Measurements from ENCODE around the gene SCFD2.

DNA sequence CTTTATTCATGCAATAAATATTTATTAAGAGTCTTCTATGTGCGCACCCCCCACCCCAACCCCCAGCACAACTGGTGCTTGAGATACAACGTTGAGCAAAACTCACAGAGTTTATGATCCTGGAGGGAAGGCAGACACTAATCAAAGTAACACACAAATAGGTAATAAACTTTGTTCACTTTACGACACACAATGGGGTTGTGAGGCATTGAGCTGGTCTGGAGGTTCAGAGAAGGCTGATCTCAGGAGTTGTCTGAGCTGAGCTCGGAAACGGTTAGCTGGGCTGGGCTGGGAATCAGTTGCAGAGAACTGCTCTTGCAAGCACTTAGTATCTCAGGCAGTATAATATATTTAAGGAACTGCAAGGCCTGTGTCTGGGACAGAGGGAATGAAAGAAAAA, 238.5 kb downstream of the SCFD2 start:
- TF ChIP-seq, protein P1, sequence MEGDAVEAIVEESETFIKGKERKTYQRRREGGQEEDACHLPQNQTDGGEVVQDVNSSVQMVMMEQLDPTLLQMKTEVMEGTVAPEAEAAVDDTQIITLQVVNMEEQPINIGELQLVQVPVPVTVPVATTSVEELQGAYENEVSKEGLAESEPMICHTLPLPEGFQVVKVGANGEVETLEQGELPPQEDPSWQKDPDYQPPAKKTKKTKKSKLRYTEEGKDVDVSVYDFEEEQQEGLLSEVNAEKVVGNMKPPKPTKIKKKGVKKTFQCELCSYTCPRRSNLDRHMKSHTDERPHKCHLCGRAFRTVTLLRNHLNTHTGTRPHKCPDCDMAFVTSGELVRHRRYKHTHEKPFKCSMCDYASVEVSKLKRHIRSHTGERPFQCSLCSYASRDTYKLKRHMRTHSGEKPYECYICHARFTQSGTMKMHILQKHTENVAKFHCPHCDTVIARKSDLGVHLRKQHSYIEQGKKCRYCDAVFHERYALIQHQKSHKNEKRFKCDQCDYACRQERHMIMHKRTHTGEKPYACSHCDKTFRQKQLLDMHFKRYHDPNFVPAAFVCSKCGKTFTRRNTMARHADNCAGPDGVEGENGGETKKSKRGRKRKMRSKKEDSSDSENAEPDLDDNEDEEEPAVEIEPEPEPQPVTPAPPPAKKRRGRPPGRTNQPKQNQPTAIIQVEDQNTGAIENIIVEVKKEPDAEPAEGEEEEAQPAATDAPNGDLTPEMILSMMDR (IDR thresholded peaks at IDR 0.05; ENCODE audit: low read depth, low read length): no peak
- TF ChIP-seq EZH2phosphoT487 (IDR thresholded peaks at IDR 0.05; ENCODE audit: low read depth): no peak
